OCI-M2 (cell line): ENCODE results near the gene FEV.
A peak's percentile ranks its signal among the peaks of the same experiment; 100 is the strongest.

Source experiments
- DNase-seq: peaks from one replicate; lab custom pipeline; 2025; ENCODE audit not compliant: unreplicated experiment; lab: John Stamatoyannopoulos, UW

Gene FEV

GRCh38 chr2:218979846-218980734, 4.9 kb downstream of the FEV start:
- DNase-seq, result peak; percentile 7

- DNase-seq, result no peak
These were observed 9.8 kb downstream of the FEV start for GRCh38 chr2:218975060-218975777.

GRCh38 chr2:218970894-218971293, 14.1 kb downstream of the FEV start:
- no peak for DNase-seq

DNA sequence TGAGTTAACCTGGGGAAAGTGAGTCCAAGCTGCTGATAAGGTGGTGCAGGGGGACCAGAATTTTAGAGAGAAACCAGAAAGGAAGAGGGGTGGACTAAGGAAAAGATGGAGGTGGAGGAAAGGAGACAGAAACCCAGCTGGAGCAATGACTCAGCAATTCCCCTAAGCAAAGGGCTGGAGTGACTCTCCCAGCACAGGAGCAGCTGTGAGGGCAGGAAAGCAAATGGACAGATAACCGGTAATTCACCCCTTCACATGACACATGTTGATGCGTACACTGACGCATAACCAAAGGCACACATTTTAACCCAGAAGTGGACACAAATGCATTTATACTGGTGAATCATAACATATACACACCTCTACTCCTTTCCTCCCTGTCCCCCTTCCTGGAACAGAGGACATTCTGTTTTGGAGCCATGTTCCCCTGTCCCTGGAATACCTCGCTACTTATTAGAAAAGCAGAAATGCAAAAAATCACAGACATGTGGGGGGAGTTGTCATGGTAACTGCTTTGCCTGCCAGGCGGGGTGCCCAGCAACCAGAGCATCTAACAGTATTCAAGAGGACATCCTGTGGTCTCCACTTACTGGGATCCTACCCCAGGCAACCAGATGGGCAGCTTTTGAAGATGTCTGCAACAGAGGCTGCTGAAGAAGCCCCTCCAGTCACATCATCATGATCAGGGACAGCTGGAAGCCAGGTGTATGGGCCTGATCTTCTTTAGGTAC, 20.8 kb downstream of the FEV start:
- DNase-seq, result no peak

- DNase-seq, result no peak
These were observed 21.4 kb downstream of the FEV start for GRCh38 chr2:218963601-218964000.

DNA sequence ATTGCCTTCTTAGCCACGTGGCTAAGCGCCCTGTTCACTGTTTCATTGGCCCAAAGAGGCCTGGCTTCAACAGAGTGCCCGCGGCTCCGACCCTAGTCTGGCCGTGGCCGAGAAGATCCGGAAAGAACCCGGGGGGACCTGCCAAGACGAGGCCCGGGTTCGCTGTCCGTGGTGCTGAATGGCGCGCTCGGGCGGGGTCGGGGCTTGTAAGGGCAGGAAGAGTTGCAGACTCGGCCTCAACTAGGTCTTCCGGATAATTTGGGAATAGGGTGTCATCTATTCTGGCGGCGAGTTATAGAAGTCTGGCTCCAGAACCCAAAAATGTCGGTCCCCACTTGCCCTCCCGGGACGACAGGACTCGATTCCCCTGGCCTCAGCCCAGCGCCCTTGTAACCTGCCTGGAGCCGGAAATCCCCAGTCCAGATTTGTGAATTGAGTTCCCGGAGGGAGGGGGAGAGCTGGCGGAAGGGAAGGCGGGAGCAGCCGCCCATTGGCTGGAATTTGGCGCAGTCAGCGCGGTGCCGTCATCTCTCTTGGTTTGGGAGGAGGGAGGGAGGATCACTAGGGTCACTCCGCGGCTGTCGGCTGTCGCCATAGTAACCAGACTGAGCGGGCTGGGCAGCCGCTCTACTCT, 22.0 kb downstream of the FEV start:
- DNase-seq, result no peak

DNA sequence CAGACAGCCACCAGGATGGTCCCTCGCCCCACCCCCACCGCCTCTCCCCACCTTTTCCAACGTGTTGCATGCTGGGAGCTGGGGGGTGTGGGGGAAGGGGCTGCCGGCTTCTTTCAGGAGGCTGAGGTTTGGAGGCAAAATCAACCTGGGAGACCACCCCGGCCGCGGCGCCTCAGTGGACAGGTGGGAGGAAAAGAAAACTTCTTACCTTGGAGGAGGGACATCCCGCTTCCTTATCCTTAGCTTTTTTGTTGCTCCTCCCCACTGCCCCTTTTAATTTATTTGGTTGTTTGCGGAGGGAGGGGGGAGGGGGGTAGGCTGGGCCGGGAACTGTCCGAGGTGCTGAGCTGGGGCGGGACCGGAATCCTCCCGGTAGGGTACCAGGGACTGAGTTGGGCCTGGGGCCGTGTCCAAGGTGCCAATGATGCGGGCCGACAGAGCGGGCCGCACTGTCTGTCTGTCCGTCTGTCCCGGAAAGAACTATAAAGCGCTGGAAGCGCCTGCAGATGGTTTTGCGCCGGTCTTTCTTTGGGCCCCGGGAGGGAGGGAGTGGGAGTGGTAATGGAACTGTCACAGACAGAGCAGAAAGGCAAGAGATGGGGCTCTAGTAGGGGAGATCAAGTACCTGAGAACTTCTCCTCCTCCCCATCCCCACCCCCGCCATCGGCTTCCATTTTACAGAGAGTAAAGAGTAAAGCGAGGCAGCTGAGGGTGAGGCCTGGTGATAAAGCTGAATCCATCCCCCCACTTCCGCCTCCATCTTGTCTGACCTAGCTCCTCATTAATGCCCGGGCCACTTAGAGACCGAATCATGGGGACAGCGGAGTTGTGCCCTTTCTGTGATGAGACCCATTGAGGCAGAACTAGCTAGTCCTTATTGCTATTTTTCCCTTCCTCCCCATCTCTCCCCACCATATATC, 23.1 kb downstream of the FEV start:
- no peak for DNase-seq

DNA sequence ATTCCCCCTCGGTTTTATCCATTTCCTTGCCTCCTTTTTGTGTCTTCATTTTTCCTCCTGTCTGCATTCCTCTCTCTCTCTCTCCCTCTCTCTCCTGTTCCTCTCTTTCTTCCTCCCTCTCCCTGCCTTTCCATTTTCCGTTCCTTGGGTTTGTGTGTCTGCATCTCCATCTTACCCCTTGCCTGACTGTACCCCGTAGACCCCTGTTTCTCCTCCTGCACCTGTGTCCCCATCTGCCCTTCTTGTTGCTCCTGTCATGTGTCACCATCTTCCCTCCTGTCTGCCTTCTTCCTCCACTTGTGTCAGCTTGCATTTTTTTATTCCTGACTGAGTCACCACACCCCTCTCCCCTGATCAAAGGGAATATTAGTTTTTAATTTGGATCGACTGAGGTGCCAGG, 23.8 kb downstream of the FEV start:
- DNase-seq, result no peak

GRCh38 chr2:218960309-218961165, 24.4 kb downstream of the FEV start:
- no peak for DNase-seq

GRCh38 chr2:218959761-218960308, 25.1 kb downstream of the FEV start:
- no peak for DNase-seq

DNA sequence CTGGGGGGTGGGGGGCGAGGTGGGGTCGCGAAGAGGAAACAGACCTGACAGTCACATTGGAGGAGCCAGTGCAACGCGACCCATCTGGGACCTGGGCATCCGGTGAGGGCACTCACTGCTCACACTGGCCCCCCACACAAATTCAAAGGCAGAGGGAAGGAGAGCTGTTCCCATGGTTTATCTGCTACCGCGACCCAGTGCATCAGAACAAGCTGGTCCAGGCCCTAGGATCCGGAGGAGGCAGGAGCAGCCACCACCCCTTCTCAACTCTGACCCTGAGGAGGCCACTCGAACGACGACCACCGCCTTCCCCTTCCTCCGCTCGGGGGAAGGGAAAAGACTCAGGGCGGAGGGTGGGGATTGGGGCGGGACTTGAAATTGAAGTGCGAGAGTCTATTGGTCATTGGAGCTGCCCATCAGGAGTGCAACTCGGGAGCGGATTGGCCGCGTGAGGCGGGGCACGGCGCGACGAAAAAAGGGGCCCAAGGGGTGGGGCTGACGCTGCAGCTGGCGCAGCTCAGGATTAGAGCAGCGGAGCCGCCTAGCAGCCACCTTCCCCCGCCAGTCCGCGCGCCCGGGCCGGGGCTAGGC, 25.7 kb downstream of the FEV start, which contains the start of gene CDK5R2:
Gene CDK5R2, plus strand, starts transcription at position 526 of the 591 bp plus-strand sequence. CDS start 155 bp downstream, outside the sequence.
- DNase-seq, result no peak

GRCh38 chr2:218958276-218958675, 26.7 kb downstream of the FEV start:
- no peak for DNase-seq

DNA sequence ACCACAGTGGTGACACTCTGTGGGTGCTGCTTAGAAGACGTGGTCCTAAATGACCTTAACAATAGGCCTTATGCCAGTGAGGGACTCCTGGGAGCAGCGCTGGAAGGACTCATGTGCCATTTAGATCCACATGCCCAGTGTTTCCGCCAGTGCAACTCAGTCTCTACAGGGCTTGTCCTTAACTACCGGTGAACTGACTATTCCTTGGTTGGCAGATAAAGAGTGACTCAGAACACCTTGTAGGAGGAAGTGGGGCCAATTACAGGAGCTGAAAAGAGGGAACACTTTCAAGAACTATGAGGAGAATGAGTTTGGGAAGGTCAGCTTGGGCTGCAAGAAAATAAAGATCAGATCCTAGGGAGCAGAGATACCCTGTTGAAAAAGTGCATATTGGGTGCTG, 27.3 kb downstream of the FEV start:
- DNase-seq, result no peak

DNA sequence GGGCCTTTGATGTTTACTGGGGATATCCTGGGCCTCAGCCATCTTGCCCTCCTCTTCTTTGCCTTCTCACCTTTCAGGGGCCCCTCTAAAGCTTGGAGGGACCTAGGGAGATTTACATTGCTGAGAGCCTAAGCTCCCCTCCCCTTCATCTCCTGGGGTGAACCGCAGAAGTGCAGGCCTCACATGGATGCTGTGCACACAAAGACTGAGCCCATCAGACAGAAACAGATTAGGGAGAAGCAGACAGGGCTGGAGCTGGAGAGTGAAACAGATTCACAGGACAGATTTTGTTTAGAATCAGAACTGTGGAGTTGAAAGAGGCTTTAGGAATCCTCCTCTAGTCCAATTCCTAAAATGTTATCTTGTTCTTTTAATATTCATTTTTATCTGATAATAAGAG, 28.9 kb downstream of the FEV start:
- DNase-seq, result no peak

DNA sequence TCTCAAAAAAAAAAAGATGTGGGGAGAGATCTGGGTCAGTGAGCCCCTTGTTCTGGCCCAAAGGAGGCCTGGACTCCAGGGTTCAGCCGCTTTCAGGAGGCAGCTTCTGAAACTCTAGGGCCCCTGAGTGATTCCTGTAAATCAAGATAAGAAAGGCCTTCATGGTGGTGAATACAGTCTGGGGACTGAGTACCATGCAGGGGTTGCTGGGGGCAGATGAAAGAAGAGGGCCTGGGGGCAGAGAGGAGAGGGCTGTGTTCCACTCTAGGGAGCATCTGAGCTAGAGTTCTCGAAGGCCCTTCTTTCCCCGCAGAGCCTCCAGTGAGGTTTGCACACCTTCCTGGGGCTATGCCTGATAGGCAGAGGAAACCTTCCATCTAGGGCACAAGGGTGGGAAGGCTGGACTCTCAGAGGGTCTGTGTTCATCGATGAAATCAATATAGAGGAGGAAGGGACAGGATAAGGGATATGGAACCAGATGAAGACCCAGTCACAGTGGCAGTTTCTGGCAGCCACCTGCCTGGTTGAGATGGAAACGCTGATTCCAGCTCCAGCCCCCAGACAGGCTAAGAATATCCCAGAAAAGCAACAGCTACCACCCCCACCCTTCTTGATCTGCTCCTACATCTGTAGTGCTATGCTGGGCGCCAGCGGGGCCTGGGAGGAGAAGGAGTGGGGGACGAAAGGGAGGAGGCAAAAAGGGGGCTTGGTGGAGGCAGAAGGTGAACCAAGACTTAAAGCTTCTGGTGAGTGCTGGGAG, 30.3 kb downstream of the FEV start:
- DNase-seq, result no peak

DNA sequence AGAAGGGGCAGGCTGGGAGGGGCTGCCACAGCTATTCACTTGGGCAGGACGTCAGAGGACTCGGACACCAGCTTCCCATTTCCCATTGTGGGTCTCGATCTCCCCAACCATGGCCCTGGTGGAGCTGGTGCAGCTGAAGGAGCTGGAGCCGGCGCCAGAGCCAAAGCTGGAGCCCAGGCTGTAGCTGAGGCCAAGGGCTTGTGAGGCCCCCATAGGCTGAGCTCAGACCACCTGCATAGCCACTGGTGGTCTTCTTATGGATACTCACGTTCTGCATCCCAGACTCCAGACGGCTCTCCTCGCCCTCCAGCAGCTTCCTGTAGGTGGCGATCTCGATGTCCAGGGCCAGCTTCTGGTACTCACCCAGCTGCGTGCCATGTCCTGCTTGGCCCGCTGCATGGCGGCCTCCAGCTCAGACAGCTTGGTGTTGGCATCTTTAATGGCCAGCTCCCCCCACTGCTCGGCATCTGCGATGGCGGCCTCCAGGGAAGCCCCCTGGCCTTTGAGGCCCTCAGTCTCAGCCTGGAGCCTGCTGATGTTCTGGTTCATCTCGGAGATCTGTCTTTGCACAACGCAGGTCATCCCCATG, 31.5 kb downstream of the FEV start:
- DNase-seq, result no peak

GRCh38 chr2:218952160-218952559, 32.8 kb downstream of the FEV start:
- DNase-seq, result no peak
